ENCODE data around the gene TICRR.

TICRR gene

GRCh38 chr15:89575146-89575655 lies at the start of gene TICRR:
TSS of gene TICRR (plus strand) at chr15:89575469. CDS start at chr15:89575587, 118 bp downstream.
- Histone ChIP-seq H3K27me3 (ENCODE audit: control insufficient read depth in 1 of 2, insufficient read depth in 2 of 2, low read length in 2 of 2) (no peaks in the 10 kb centered on the region), H3K4me1 (ENCODE audit: control insufficient read depth, insufficient read depth, low read length) (peaks cover 14% of the 10 kb centered on the region), H3K4me3 (ENCODE audit: low read length in 2 of 2) (peak within 1 kb of the TSS; percentile 76 to 80), H3K36me3 (ENCODE audit: control insufficient read depth in 2 of 2, insufficient read depth in 2 of 2, low read length in 2 of 2) (no peaks in the 10 kb centered on the region), H3K27ac (ENCODE audit: low read length) (no peak within 1 kb of the TSS), H3K9ac (ENCODE audit: low read length in 2 of 2) (peak within 1 kb of the TSS; percentile 21 to 51), H3K9me3 (ENCODE audit: control insufficient read depth in 2 of 2, low read length in 2 of 2) (no peaks in the 10 kb centered on the region)

DNA sequence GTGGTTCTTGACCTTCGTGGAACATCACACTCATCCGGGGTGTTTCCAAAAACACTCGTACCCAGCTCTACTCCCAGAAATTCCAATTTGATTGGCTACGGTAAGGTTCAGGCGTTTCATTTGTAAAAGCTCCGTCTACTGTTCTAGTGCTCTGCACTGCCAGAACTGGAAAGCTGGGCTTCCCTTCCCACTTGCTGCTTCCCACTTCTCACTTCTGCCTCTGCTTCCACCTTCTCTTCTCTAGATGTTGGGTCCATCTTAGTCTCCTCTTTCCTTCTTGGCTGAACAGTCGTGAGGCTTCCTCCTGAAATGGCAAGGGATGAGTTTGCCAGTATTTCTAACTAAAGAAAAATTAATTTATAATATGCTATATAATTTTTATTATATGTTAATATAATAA lies 49.1 kb upstream of the TICRR start:
- Histone ChIP-seq H3K27me3 (ENCODE audit: control insufficient read depth in 1 of 2, insufficient read depth in 2 of 2, low read length in 2 of 2) (peaks cover 0 to 6% of the 10 kb centered on the region in 2 donors), H3K9me3 (ENCODE audit: control insufficient read depth in 2 of 2, low read length in 2 of 2) (no peaks in the 10 kb centered on the region), H3K4me3 (ENCODE audit: low read length in 2 of 2) (no peak overlapping the region), H3K9ac (ENCODE audit: low read length in 2 of 2) (no peak overlapping the region), H3K27ac (ENCODE audit: low read length) (no peak overlapping the region), H3K4me1 (ENCODE audit: control insufficient read depth, insufficient read depth, low read length) (no peaks in the 10 kb centered on the region), H3K36me3 (ENCODE audit: control insufficient read depth in 2 of 2, insufficient read depth in 2 of 2, low read length in 2 of 2) (no peaks in the 10 kb centered on the region)

DNA sequence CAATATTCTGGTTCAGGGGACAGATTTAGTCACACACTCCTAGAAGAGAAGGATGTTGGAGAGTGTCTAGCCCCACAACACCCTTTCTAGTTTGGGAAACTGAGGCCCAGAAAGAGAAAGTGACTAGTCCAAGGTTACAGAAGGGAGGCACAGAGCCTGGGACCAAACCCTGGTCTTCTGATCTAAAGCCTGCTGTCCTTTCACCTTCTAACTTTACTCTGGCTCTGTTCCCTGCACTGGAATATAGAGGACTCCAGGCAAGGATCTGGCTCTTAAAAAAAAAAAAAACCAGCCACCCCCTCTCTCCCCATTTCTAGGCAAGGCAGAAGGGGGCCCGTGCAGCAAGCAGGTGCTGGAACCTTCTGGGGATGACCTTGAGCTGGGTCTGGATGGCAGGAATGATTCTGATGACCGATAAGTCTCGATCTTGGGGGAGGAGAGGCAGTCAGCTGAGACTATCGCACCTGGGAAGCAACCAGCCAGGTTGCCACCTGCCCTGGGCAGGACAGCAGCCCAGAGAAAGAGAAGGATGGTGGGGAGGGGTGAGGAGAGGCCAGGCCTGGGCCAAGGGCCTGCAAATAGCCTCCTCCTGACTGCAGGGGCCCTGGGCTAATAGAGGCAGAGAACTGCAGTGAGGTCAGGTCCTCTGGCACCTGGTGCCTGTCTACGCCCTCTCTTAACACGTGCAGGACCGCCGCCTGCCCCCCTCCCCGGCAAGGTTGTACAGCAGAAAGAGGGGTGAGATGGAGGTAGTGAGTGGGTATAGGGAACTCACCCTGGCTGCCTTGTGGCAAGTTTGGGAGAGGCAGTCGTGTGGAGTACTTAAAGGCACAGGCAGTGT lies 48.4 kb upstream of the TICRR start:
- Histone ChIP-seq H3K27ac (ENCODE audit: low read length) (no peak overlapping the region), H3K4me3 (ENCODE audit: low read length in 2 of 2) (no peak overlapping the region), H3K9ac (ENCODE audit: low read length in 2 of 2) (no peak overlapping the region), H3K4me1 (ENCODE audit: control insufficient read depth, insufficient read depth, low read length) (no peaks in the 10 kb centered on the region), H3K36me3 (ENCODE audit: control insufficient read depth in 2 of 2, insufficient read depth in 2 of 2, low read length in 2 of 2) (no peaks in the 10 kb centered on the region), H3K9me3 (ENCODE audit: control insufficient read depth in 2 of 2, low read length in 2 of 2) (no peaks in the 10 kb centered on the region), H3K27me3 (ENCODE audit: control insufficient read depth in 1 of 2, insufficient read depth in 2 of 2, low read length in 2 of 2) (peaks cover 0 to 6% of the 10 kb centered on the region in 2 donors)

GRCh38 chr15:89528757-89529352 lies 46.4 kb upstream of the TICRR start:
- H3K9ac ChIP-seq (ENCODE audit: low read length in 2 of 2), result no peak overlapping the region
- no peak overlapping the region for H3K27ac ChIP-seq (ENCODE audit: low read length)
- H3K27me3 ChIP-seq (ENCODE audit: control insufficient read depth in 1 of 2, insufficient read depth in 2 of 2, low read length in 2 of 2), result peaks cover 0 to 3% of the 10 kb centered on the region in 2 donors
- H3K36me3 ChIP-seq (ENCODE audit: control insufficient read depth in 2 of 2, insufficient read depth in 2 of 2, low read length in 2 of 2), result no peaks in the 10 kb centered on the region
- no peaks in the 10 kb centered on the region for H3K4me1 ChIP-seq (ENCODE audit: control insufficient read depth, insufficient read depth, low read length)
- H3K9me3 ChIP-seq (ENCODE audit: control insufficient read depth in 2 of 2, low read length in 2 of 2), result no peaks in the 10 kb centered on the region
- no peak overlapping the region for H3K4me3 ChIP-seq (ENCODE audit: low read length in 2 of 2)

GRCh38 chr15:89530976-89531375 lies 44.3 kb upstream of the TICRR start:
- peaks cover 0 to 3% of the 10 kb centered on the region in 2 donors for H3K27me3 ChIP-seq (ENCODE audit: control insufficient read depth in 1 of 2, insufficient read depth in 2 of 2, low read length in 2 of 2)
- no peaks in the 10 kb centered on the region for H3K9me3 ChIP-seq (ENCODE audit: control insufficient read depth in 2 of 2, low read length in 2 of 2)
- H3K27ac ChIP-seq (ENCODE audit: low read length), result no peak overlapping the region
- no peak overlapping the region for H3K9ac ChIP-seq (ENCODE audit: low read length in 2 of 2)
- no peaks in the 10 kb centered on the region for H3K36me3 ChIP-seq (ENCODE audit: control insufficient read depth in 2 of 2, insufficient read depth in 2 of 2, low read length in 2 of 2)
- H3K4me3 ChIP-seq (ENCODE audit: low read length in 2 of 2), result no peak overlapping the region
- H3K4me1 ChIP-seq (ENCODE audit: control insufficient read depth, insufficient read depth, low read length), result no peaks in the 10 kb centered on the region

DNA sequence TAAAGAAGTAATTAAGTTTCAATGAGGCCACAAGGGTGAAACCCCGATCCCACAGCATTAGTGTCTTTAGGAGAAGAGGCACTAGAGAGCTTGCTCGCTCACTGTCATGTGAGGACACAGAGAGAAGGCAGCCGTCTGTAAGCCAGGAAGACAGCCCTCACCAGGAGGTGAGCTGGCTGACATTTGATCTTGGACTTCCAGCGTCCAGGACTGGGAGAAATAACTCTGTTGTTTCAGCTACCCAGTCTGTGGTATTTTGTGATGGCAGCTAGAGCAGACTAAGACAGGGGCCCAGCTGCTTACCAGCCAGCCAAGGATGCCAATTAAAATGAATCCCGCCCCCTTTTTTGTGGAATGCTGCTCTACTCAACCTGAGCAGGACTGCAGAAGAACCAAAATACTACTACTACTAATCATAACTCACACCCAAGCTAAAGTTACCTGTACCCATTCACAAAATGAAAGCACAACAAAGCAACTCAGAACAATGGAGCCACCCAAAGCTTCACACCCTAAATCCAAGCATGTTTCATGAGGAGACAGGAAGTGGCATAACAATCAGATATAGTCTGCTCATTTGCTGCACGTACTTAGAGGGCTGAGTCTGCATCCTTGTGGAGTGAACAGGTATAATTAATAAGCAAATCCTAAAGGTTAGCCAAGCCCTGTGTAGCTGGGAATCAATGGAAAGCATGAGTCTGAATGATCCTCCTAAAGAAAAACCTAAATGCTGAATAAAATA lies 43.3 kb upstream of the TICRR start:
- Histone ChIP-seq H3K4me1 (ENCODE audit: control insufficient read depth, insufficient read depth, low read length) (no peaks in the 10 kb centered on the region), H3K9me3 (ENCODE audit: control insufficient read depth in 2 of 2, low read length in 2 of 2) (no peaks in the 10 kb centered on the region), H3K4me3 (ENCODE audit: low read length in 2 of 2) (no peak overlapping the region), H3K27ac (ENCODE audit: low read length) (no peak overlapping the region), H3K36me3 (ENCODE audit: control insufficient read depth in 2 of 2, insufficient read depth in 2 of 2, low read length in 2 of 2) (no peaks in the 10 kb centered on the region), H3K27me3 (ENCODE audit: control insufficient read depth in 1 of 2, insufficient read depth in 2 of 2, low read length in 2 of 2) (no peaks in the 10 kb centered on the region), H3K9ac (ENCODE audit: low read length in 2 of 2) (no peak overlapping the region)

DNA sequence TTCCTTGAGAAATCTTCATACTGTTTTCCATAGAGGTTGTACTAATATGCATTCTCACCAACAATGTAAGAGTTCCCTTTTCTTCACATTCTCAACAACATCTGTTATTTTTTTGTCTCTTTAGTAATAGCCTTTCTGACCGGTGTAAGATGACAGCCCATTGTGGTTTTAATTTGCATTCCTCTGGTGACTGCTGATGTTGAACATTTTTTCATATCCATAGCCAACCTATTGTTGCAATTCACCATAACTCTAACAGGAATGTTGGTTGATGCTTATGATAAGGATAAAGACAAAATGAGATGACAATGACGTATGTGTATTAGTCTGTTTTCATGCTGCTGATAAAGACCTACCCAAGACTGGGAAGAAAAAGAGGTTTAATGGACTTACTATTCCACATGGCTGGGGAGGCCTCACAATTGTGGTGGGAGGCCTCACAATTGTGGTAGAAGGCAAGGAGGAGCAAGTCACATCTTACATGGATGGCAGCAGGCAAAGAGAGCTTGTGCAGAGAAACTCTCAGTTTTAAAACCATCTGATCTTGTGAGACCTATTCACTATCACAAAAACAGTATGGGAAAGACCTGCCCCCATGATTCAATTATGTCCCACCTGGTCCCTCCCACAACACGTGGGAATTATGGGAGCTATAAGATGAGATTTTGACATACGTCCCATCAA lies 41.3 kb upstream of the TICRR start:
- no peaks in the 10 kb centered on the region for H3K4me1 ChIP-seq (ENCODE audit: control insufficient read depth, insufficient read depth, low read length)
- no peak overlapping the region for H3K27ac ChIP-seq (ENCODE audit: low read length)
- H3K27me3 ChIP-seq (ENCODE audit: control insufficient read depth in 1 of 2, insufficient read depth in 2 of 2, low read length in 2 of 2), result no peaks in the 10 kb centered on the region
- H3K36me3 ChIP-seq (ENCODE audit: control insufficient read depth in 2 of 2, insufficient read depth in 2 of 2, low read length in 2 of 2), result no peaks in the 10 kb centered on the region
- no peak overlapping the region for H3K9ac ChIP-seq (ENCODE audit: low read length in 2 of 2)
- no peak overlapping the region for H3K4me3 ChIP-seq (ENCODE audit: low read length in 2 of 2)
- peaks cover 0 to 6% of the 10 kb centered on the region in 2 donors for H3K9me3 ChIP-seq (ENCODE audit: control insufficient read depth in 2 of 2, low read length in 2 of 2)

- Histone ChIP-seq H3K36me3 (ENCODE audit: control insufficient read depth in 2 of 2, insufficient read depth in 2 of 2, low read length in 2 of 2) (no peaks in the 10 kb centered on the region), H3K27ac (ENCODE audit: low read length) (no peak overlapping the region), H3K4me3 (ENCODE audit: low read length in 2 of 2) (no peak overlapping the region), H3K9me3 (ENCODE audit: control insufficient read depth in 2 of 2, low read length in 2 of 2) (peaks cover 0 to 6% of the 10 kb centered on the region in 2 donors), H3K9ac (ENCODE audit: low read length in 2 of 2) (no peak overlapping the region), H3K27me3 (ENCODE audit: control insufficient read depth in 1 of 2, insufficient read depth in 2 of 2, low read length in 2 of 2) (no peaks in the 10 kb centered on the region), H3K4me1 (ENCODE audit: control insufficient read depth, insufficient read depth, low read length) (no peaks in the 10 kb centered on the region)
Measured at GRCh38 chr15:89539027-89539426, 36.2 kb upstream of the TICRR start.

- H3K9ac ChIP-seq (ENCODE audit: low read length in 2 of 2), result no peak overlapping the region
- no peaks in the 10 kb centered on the region for H3K27me3 ChIP-seq (ENCODE audit: control insufficient read depth in 1 of 2, insufficient read depth in 2 of 2, low read length in 2 of 2)
- no peak overlapping the region for H3K27ac ChIP-seq (ENCODE audit: low read length)
- H3K9me3 ChIP-seq (ENCODE audit: control insufficient read depth in 2 of 2, low read length in 2 of 2), result peaks cover 0 to 6% of the 10 kb centered on the region in 2 donors
- no peak overlapping the region for H3K4me3 ChIP-seq (ENCODE audit: low read length in 2 of 2)
- no peaks in the 10 kb centered on the region for H3K4me1 ChIP-seq (ENCODE audit: control insufficient read depth, insufficient read depth, low read length)
- H3K36me3 ChIP-seq (ENCODE audit: control insufficient read depth in 2 of 2, insufficient read depth in 2 of 2, low read length in 2 of 2), result no peaks in the 10 kb centered on the region
Measured at GRCh38 chr15:89542369-89542768, 32.9 kb upstream of the TICRR start.

GRCh38 chr15:89543389-89543788 lies 31.9 kb upstream of the TICRR start:
- no peak overlapping the region for H3K9ac ChIP-seq (ENCODE audit: low read length in 2 of 2)
- H3K9me3 ChIP-seq (ENCODE audit: control insufficient read depth in 2 of 2, low read length in 2 of 2), result no peaks in the 10 kb centered on the region
- no peaks in the 10 kb centered on the region for H3K36me3 ChIP-seq (ENCODE audit: control insufficient read depth in 2 of 2, insufficient read depth in 2 of 2, low read length in 2 of 2)
- no peak overlapping the region for H3K27ac ChIP-seq (ENCODE audit: low read length)
- H3K4me1 ChIP-seq (ENCODE audit: control insufficient read depth, insufficient read depth, low read length), result no peaks in the 10 kb centered on the region
- no peaks in the 10 kb centered on the region for H3K27me3 ChIP-seq (ENCODE audit: control insufficient read depth in 1 of 2, insufficient read depth in 2 of 2, low read length in 2 of 2)
- H3K4me3 ChIP-seq (ENCODE audit: low read length in 2 of 2), result no peak overlapping the region

All from stomach smooth muscle (tissue), 2 donors.